ENCODE results near the gene LRAT. TPM values are rescaled to one million over a fixed set of nuclear protein-coding genes. Genes with fewer than 3 reads are reported as not detected.
"Not testable (repeated sequence)": the region's sequence is repeated elsewhere in the genome, so short reads cannot be mapped to it uniquely, and the experiment has no call there.

Gene LRAT
- total and polyA plus RNA-seq, 2 of the 8 experiments (the other 6 are each of a cell fraction or from before 2014, with no cell fraction given): 4.3 to 10.3 TPM

- H3K56ac ChIP-seq (replicated peaks; ENCODE audit: insufficient read length, low read depth, low read length); H3K79me2 ChIP-seq (ENCODE audit: control insufficient read depth in 1 of 2, insufficient read depth in 2 of 2, low read length in 2 of 2); H3K4me3 ChIP-seq (ENCODE audit: extremely low read depth in 1 of 4, insufficient read depth in 2 of 4, low read depth in 3 of 4, low read length in 4 of 4); DNase-seq (ENCODE audit: low read depth in 1 of 2, low spot score in 2 of 2); H3K9ac ChIP-seq (replicated peaks in 1 of 4; ENCODE audit: extremely low read depth in 1 of 4, low read depth in 3 of 4, low read length in 3 of 4); H4K8ac ChIP-seq (ENCODE audit: extremely low read depth, insufficient read depth, low read length); H2BK5ac ChIP-seq (ENCODE audit: low read depth, low read length); H4K91ac ChIP-seq (replicated peaks; ENCODE audit: insufficient read length, low read length); H3K36me3 ChIP-seq (ENCODE audit: control insufficient read depth in 2 of 4, insufficient read depth in 4 of 4, low read length in 3 of 4); FAIRE-seq; H3K9me3 ChIP-seq (ENCODE audit: insufficient read depth in 2 of 2, low read depth in 1 of 2, low read length in 1 of 2); H2AK5ac ChIP-seq (ENCODE audit: low read depth, low read length); H4K20me1 ChIP-seq (replicated peaks in 1 of 2; ENCODE audit: control insufficient read depth in 1 of 2, insufficient read depth in 2 of 2, low read length in 2 of 2); H2AFZ ChIP-seq (ENCODE audit: low read length); H2BK15ac ChIP-seq (ENCODE audit: low read length); H2BK12ac ChIP-seq (ENCODE audit: low read depth, low read length); H3K4me1 ChIP-seq (replicated peaks in 1 of 4; ENCODE audit: control insufficient read depth in 3 of 4, insufficient read depth in 4 of 4, low read length in 3 of 4); H3K18ac ChIP-seq (ENCODE audit: extremely low read depth, low read length); H2BK20ac ChIP-seq (ENCODE audit: low read length); H3K27ac ChIP-seq (ENCODE audit: low read depth, low read length); H4K5ac ChIP-seq (ENCODE audit: insufficient read length, low read depth, low read length); H3K4me2 ChIP-seq (ENCODE audit: insufficient read depth in 1 of 2, low read depth in 2 of 2, low read length in 2 of 2); H3K4ac ChIP-seq (replicated peaks; ENCODE audit: insufficient read length, low read depth, low read length); H3K14ac ChIP-seq (ENCODE audit: insufficient read length); H3K79me1 ChIP-seq (ENCODE audit: low read depth, low read length); H2BK120ac ChIP-seq (replicated peaks; ENCODE audit: low read depth, low read length); H3K27me3 ChIP-seq (replicated peaks in 1 of 4; ENCODE audit: control insufficient read depth in 3 of 4, extremely low read depth in 1 of 4, insufficient read depth in 3 of 4, low read length in 3 of 4); H3K23me2 ChIP-seq (ENCODE audit: low read depth, low read length); H3K23ac ChIP-seq (ENCODE audit: insufficient read length): not testable (repeated sequence)
- POLR2A ChIA-PET (ENCODE audit: partially characterized antibody): interaction anchor here (1.2 kb wide), 1 partner anchor 18 kb away, joined by 4 read pairs; no protein-coding TSS in a partner anchor
- CTCF ChIA-PET (ENCODE audit: partially characterized antibody): interaction anchor here (1.1 to 1.3 kb wide), 3 partner anchors 37 to 171 kb away, joined by 3 to 4 read pairs (median 3); no protein-coding TSS in a partner anchor
- 94% methylated on average over 7 of the region's 7 CpGs; no CpG with 5 or more reads in 1 of the 2 experiments for WGBS, 2 experiments (ENCODE audit: extremely low coverage in 1 of 2, insufficient coverage in 1 of 2, insufficient read length in 1 of 2, insufficient replicate concordance in 2 of 2, low coverage in 1 of 2, low lambda C conversion rate in 2 of 2, missing lambda C conversion rate in 1 of 2)
These were observed 20.2 kb upstream of the LRAT start for GRCh38 chr4:154723601-154724000.
